ENCODE data around the gene MUC5AC. TPM values are rescaled to one million over a fixed set of nuclear protein-coding genes. Genes with fewer than 3 reads are reported as not detected.

MUC5AC gene
- total RNA-seq, 1 donor from 2014 or later: not detected

GRCh38 chr11:1235901-1236315 lies 78.2 kb downstream of the MUC5AC start:
- DNase-seq (ENCODE audit: extremely low spot score, unreplicated experiment): no peak

GRCh38 chr11:1236316-1237127 lies 78.8 kb downstream of the MUC5AC start:
- DNase-seq (ENCODE audit: extremely low spot score, unreplicated experiment): no peak
- Mint-ChIP-seq H3K27me3 (ENCODE audit: unreplicated experiment) (no peaks in the 10 kb centered on the region), H3K4me3 (ENCODE audit: unreplicated experiment) (no peak overlapping the region), H3K36me3 (ENCODE audit: unreplicated experiment) (no peaks in the 10 kb centered on the region), H3K4me1 (ENCODE audit: unreplicated experiment) (peaks cover 1% of the 10 kb centered on the region), H3K27ac (ENCODE audit: unreplicated experiment) (no peak overlapping the region), H3K9me3 (ENCODE audit: unreplicated experiment) (no peaks in the 10 kb centered on the region)
- TF ChIP-seq, protein P1, sequence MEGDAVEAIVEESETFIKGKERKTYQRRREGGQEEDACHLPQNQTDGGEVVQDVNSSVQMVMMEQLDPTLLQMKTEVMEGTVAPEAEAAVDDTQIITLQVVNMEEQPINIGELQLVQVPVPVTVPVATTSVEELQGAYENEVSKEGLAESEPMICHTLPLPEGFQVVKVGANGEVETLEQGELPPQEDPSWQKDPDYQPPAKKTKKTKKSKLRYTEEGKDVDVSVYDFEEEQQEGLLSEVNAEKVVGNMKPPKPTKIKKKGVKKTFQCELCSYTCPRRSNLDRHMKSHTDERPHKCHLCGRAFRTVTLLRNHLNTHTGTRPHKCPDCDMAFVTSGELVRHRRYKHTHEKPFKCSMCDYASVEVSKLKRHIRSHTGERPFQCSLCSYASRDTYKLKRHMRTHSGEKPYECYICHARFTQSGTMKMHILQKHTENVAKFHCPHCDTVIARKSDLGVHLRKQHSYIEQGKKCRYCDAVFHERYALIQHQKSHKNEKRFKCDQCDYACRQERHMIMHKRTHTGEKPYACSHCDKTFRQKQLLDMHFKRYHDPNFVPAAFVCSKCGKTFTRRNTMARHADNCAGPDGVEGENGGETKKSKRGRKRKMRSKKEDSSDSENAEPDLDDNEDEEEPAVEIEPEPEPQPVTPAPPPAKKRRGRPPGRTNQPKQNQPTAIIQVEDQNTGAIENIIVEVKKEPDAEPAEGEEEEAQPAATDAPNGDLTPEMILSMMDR (IDR thresholded peaks at IDR 0.05): no peak

More at GRCh38 chr11:1235901-1236315, 78.2 kb downstream of the MUC5AC start:
- Mint-ChIP-seq H3K9me3 (ENCODE audit: unreplicated experiment) (no peaks in the 10 kb centered on the region), H3K4me1 (ENCODE audit: unreplicated experiment) (peaks cover 1% of the 10 kb centered on the region), H3K36me3 (ENCODE audit: unreplicated experiment) (no peaks in the 10 kb centered on the region), H3K27me3 (ENCODE audit: unreplicated experiment) (no peaks in the 10 kb centered on the region), H3K4me3 (ENCODE audit: unreplicated experiment) (no peak overlapping the region), H3K27ac (ENCODE audit: unreplicated experiment) (no peak overlapping the region)
- TF ChIP-seq, protein P1 (IDR thresholded peaks at IDR 0.05): no peak

DNA sequence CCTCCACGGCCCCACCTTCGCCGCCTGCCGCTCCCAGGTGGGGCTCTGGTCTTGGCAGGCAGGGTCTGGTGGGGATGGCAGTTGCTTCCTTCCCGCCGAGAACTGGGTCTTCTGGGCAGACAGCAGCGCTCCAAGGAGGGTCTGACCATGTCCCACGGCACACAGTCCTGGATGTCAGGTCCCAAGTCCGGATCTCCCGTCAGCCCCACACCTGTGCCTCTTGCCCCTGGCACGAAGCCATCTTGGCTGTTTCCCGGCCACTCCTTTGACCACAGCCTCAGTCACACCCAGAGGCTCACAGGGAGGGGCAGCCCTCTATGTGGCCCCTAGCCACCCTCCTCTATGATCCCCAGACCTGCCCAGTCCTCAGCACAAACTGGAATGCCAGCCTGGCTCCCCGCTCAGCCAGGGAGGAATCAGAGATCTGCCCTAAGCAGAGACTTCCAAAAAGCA lies 79.4 kb downstream of the MUC5AC start:
- Mint-ChIP-seq H3K9me3 (ENCODE audit: unreplicated experiment) (no peaks in the 10 kb centered on the region), H3K4me3 (ENCODE audit: unreplicated experiment) (no peak overlapping the region), H3K27ac (ENCODE audit: unreplicated experiment) (no peak overlapping the region), H3K4me1 (ENCODE audit: unreplicated experiment) (peaks cover 1% of the 10 kb centered on the region), H3K36me3 (ENCODE audit: unreplicated experiment) (no peaks in the 10 kb centered on the region), H3K27me3 (ENCODE audit: unreplicated experiment) (no peaks in the 10 kb centered on the region)
- DNase-seq (ENCODE audit: extremely low spot score, unreplicated experiment): no peak
- TF ChIP-seq, protein P1 (IDR thresholded peaks at IDR 0.05): no peak

DNA sequence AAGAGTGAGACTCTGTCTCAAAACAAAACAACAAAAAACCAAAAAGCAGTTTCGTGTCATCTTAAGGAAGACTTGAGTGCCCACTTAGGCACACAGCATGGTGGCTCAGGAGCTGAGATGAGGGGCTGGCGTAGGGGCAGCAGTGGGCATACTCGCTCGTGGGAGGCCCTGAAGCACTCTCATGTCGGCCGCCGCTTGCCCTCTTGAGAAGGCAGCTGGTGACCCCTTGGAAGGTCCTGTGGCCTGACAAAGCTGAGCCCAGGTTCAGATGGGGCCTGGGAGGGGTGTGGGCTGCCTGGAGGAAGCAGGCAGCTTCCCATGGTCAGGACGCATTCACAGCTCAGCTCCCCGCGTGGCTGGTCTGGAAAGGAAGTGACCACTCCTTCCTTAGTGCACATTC lies 80.1 kb downstream of the MUC5AC start:
- no peaks in the 10 kb centered on the region for H3K27me3 Mint-ChIP-seq (ENCODE audit: unreplicated experiment)
- no peak overlapping the region for H3K27ac Mint-ChIP-seq (ENCODE audit: unreplicated experiment)
- peaks cover 1% of the 10 kb centered on the region for H3K4me1 Mint-ChIP-seq (ENCODE audit: unreplicated experiment)
- H3K4me3 Mint-ChIP-seq (ENCODE audit: unreplicated experiment): no peak overlapping the region
- DNase-seq (ENCODE audit: extremely low spot score, unreplicated experiment): no peak
- H3K9me3 Mint-ChIP-seq (ENCODE audit: unreplicated experiment): no peaks in the 10 kb centered on the region
- H3K36me3 Mint-ChIP-seq (ENCODE audit: unreplicated experiment): no peaks in the 10 kb centered on the region
- TF ChIP-seq, protein P1 (IDR thresholded peaks at IDR 0.05): no peak

GRCh38 chr11:1238767-1239595 lies 81.2 kb downstream of the MUC5AC start:
- no peak overlapping the region for H3K4me3 Mint-ChIP-seq (ENCODE audit: unreplicated experiment)
- no peaks in the 10 kb centered on the region for H3K27me3 Mint-ChIP-seq (ENCODE audit: unreplicated experiment)
- H3K27ac Mint-ChIP-seq (ENCODE audit: unreplicated experiment): no peak overlapping the region
- no peaks in the 10 kb centered on the region for H3K9me3 Mint-ChIP-seq (ENCODE audit: unreplicated experiment)
- no peaks in the 10 kb centered on the region for H3K36me3 Mint-ChIP-seq (ENCODE audit: unreplicated experiment)
- DNase-seq (ENCODE audit: extremely low spot score, unreplicated experiment): no peak
- H3K4me1 Mint-ChIP-seq (ENCODE audit: unreplicated experiment): peaks cover 1% of the 10 kb centered on the region
- TF ChIP-seq, protein P1 (IDR thresholded peaks at IDR 0.05): no peak
